Epithelial cell of esophagus (primary cell): Measurements from ENCODE around the gene VEPH1.
A peak's percentile ranks its signal among the peaks of the same experiment; 100 is the strongest.

Source experiments
- DNase-seq: peaks from one replicate; pipeline ENCODE4 v3.0.0; 2010; ENCODE audit warnings: low read depth
- H3K4me3 ChIP-seq: 2 replicates; pipeline ENCODE4 v1.5.1; 2011; ENCODE audit warnings: mild to moderate bottlenecking, low read length, control low read depth
- TF ChIP-seq, protein P1 (sequence below): IDR thresholded peaks from 2 replicates; pipeline ENCODE4 v1.5.1; 2011; ENCODE audit warnings: low read depth, mild to moderate bottlenecking, low read length, control low read depth, inconsistent platforms; ENCODE audit not compliant: insufficient read depth; ENCODE audit errors: missing control alignments

Gene VEPH1

DNA sequence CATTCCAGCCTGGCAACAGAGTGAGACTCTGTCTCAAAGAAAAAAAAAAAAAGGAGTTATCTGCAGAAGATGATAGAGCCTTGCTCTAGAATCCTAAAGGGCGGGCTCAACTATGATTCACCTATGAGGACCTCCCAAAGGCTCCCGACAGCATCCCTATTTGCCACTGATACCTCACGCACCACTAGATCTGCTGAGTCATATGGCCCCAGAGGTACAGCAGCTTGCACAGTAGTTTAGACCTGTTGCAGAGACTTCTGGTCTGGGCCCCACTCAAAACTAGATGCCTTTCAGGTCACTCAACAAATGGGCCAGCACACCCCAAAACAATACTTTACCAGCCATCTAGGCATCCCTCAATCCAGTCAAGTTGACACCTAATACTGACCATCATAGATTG is 104.6 kb downstream of the VEPH1 start:
- DNase-seq, result no peak
- TF ChIP-seq, protein P1, sequence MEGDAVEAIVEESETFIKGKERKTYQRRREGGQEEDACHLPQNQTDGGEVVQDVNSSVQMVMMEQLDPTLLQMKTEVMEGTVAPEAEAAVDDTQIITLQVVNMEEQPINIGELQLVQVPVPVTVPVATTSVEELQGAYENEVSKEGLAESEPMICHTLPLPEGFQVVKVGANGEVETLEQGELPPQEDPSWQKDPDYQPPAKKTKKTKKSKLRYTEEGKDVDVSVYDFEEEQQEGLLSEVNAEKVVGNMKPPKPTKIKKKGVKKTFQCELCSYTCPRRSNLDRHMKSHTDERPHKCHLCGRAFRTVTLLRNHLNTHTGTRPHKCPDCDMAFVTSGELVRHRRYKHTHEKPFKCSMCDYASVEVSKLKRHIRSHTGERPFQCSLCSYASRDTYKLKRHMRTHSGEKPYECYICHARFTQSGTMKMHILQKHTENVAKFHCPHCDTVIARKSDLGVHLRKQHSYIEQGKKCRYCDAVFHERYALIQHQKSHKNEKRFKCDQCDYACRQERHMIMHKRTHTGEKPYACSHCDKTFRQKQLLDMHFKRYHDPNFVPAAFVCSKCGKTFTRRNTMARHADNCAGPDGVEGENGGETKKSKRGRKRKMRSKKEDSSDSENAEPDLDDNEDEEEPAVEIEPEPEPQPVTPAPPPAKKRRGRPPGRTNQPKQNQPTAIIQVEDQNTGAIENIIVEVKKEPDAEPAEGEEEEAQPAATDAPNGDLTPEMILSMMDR, result no peak
- no peak overlapping the region for H3K4me3 ChIP-seq

DNA sequence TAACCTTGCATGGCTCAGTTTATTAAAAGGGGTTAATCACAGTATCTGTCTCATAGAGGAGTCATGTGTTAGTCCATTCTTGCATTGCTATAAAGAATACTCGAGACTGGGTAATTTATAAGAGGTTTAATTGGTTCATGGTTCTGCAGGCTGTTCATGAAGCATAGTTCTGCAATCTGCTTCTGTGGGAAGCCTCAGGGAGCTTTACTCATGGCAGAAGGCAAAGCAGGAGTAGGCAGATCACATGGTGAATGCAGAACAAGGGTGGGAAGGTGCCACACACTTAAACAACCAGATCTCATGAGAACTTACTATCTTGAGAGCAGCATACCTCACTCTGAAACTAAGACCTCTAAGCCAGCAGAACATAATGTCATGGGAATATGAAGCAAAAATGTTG is 108.8 kb downstream of the VEPH1 start:
- DNase-seq, result peak; percentile 23
- no peak overlapping the region for H3K4me3 ChIP-seq
- TF ChIP-seq, protein P1, result no peak

GRCh38 chr3:157393113-157393512 is 110.1 kb downstream of the VEPH1 start:
- peak; percentile 29 for DNase-seq
- TF ChIP-seq, protein P1, result no peak
- H3K4me3 ChIP-seq, result no peak overlapping the region

- DNase-seq, result no peak
- TF ChIP-seq, protein P1, result no peak
- H3K4me3 ChIP-seq, result no peak overlapping the region
Measured at GRCh38 chr3:157392104-157392503, 111.1 kb downstream of the VEPH1 start.

DNA sequence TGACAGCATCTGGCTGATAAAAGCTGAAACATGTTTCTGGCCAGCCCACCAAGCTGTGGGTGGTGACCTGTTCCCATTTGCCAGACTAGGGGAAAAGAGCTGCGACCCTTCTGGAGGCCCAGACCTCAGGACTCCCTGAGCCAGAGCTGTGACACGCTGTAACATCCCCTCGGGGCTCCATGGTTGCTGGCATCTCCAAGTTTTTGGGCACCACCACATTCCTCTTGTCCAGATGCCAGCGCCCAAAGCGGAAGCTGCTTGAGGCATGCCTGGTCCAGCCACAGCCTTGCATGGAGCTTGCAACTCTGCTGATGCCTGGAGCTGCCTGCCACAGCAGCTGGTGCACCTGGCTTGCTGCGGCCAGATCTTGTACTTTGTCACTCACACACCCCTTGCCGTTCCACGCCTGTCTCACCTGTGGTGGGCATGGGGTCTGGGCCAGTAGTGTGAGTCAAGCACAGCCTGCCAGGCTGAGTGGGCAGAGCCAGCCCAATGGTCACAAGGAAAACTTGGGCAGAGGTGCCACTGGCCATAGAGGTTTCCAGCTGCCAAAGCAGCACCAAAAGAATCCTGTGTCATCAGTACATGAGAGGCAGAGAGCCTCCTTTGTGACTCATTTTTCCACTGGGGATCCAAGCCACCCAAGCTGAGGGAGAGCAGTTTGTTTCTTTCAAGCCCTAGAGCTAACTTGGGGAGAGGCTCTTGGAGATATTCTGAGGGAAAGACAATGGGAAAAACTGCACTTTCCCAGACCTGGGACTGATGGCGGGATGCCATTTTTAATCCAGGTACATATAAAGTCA is 112.3 kb downstream of the VEPH1 start:
- TF ChIP-seq, protein P1, result no peak
- DNase-seq, result no peak
- H3K4me3 ChIP-seq, result no peak overlapping the region

DNA sequence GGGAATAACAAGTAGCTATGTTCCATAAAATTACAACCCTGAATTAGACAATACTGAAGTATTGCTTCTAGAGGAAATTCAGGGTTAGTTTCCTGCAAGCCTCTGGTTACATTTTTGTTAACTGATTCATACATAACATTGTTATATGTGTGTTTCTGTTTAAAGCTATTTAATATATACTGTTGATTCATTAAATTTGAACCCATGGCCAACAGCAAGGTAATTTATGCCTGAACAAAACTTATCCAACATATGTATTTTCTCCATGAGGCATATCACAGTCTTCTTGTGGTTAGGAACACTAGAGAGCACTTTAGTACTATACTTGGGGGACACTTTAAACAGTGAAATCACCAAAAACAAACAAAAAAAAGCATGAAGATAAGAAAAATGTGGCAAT is 114.2 kb downstream of the VEPH1 start:
- DNase-seq, result no peak
- no peak overlapping the region for H3K4me3 ChIP-seq
- TF ChIP-seq, protein P1, result no peak

- H3K4me3 ChIP-seq, result no peak overlapping the region
- DNase-seq, result no peak
- TF ChIP-seq, protein P1, result no peak
Measured at GRCh38 chr3:157387708-157388435, 115.3 kb downstream of the VEPH1 start.
